ENCODE results near the gene CD209. TPM values are rescaled to one million over a fixed set of nuclear protein-coding genes. Genes with fewer than 3 reads are reported as not detected.

CD209 gene
- total and polyA plus RNA-seq, 2 experiments from 2014 or later = not detected

GRCh38 chr19:7729211-7729610 lies 18.1 kb downstream of the CD209 start:
- H3K9me2 ChIP-seq (replicated peaks; ENCODE audit: insufficient read depth) = no peaks in the 10 kb centered on the region
- H3K36me3 ChIP-seq (replicated peaks; ENCODE audit: insufficient read depth, low read depth) = no peaks in the 10 kb centered on the region
- WGBS (ENCODE audit: low lambda C conversion rate, missing lambda C conversion rate) = 40% methylated on average over 15 of the region's 16 CpGs
- no peak overlapping the region for H3K4me3 ChIP-seq
- H3K4me2 ChIP-seq = no peak overlapping the region
- DNase-seq (ENCODE audit: low spot score) = no peak
- no peak overlapping the region for H2AFZ ChIP-seq
- no peak overlapping the region for H3K27ac ChIP-seq
- H3K4me1 ChIP-seq (ENCODE audit: insufficient read depth) = no peaks in the 10 kb centered on the region
- no peaks in the 10 kb centered on the region for H3K79me2 ChIP-seq
- H3K27me3 ChIP-seq = peaks cover 51% of the 10 kb centered on the region
- H4K20me1 ChIP-seq (ENCODE audit: insufficient read depth, poor library complexity, severe bottlenecking) = no peaks in the 10 kb centered on the region
- TF ChIP-seq EZH2phosphoT487 (IDR thresholded peaks at IDR 0.05; ENCODE audit: low read depth, severe bottlenecking, unreplicated experiment) (no peak), EZH2 (IDR thresholded peaks at IDR 0.05; ENCODE audit: borderline replicate concordance) (no peak), CTCF (IDR thresholded peaks at IDR 0.05; ENCODE audit: poor library complexity) (no peak)
- no peaks in the 10 kb centered on the region for H3K9me3 ChIP-seq (ENCODE audit: low read depth)

GRCh38 chr19:7725791-7726190 lies 21.5 kb downstream of the CD209 start:
- Histone ChIP-seq H3K27me3 (peaks cover 37% of the 10 kb centered on the region), H3K4me2 (no peak overlapping the region), H3K9me2 (replicated peaks; ENCODE audit: insufficient read depth) (no peaks in the 10 kb centered on the region), H3K27ac (no peak overlapping the region), H3K36me3 (replicated peaks; ENCODE audit: insufficient read depth, low read depth) (no peaks in the 10 kb centered on the region), H3K9me3 (ENCODE audit: low read depth) (no peaks in the 10 kb centered on the region), H3K79me2 (no peaks in the 10 kb centered on the region), H2AFZ (no peak overlapping the region), H3K4me3 (no peak overlapping the region), H3K4me1 (ENCODE audit: insufficient read depth) (no peaks in the 10 kb centered on the region), H4K20me1 (ENCODE audit: insufficient read depth, poor library complexity, severe bottlenecking) (no peaks in the 10 kb centered on the region)
- no peak for DNase-seq (ENCODE audit: low spot score)
- no peak for TF ChIP-seq EZH2 (IDR thresholded peaks at IDR 0.05; ENCODE audit: borderline replicate concordance)
- no peak for TF ChIP-seq CTCF (IDR thresholded peaks at IDR 0.05; ENCODE audit: poor library complexity)
- TF ChIP-seq EZH2phosphoT487 (IDR thresholded peaks at IDR 0.05; ENCODE audit: low read depth, severe bottlenecking, unreplicated experiment) = no peak
- WGBS (ENCODE audit: low lambda C conversion rate, missing lambda C conversion rate) = 65% methylated on average over 2 of the region's 2 CpGs

GRCh38 chr19:7722231-7722651 lies 25.1 kb downstream of the CD209 start:
- H3K4me1 ChIP-seq (ENCODE audit: insufficient read depth) = no peaks in the 10 kb centered on the region
- 66% methylated on average over 5 of the region's 5 CpGs for WGBS (ENCODE audit: low lambda C conversion rate, missing lambda C conversion rate)
- no peak overlapping the region for H3K4me3 ChIP-seq
- no peak for DNase-seq (ENCODE audit: low spot score)
- no peaks in the 10 kb centered on the region for H3K9me2 ChIP-seq (replicated peaks; ENCODE audit: insufficient read depth)
- no peaks in the 10 kb centered on the region for H4K20me1 ChIP-seq (ENCODE audit: insufficient read depth, poor library complexity, severe bottlenecking)
- H3K27ac ChIP-seq = no peak overlapping the region
- no peak overlapping the region for H2AFZ ChIP-seq
- H3K4me2 ChIP-seq = no peak overlapping the region
- TF ChIP-seq CTCF (IDR thresholded peaks at IDR 0.05; ENCODE audit: poor library complexity) (no peak), EZH2phosphoT487 (IDR thresholded peaks at IDR 0.05; ENCODE audit: low read depth, severe bottlenecking, unreplicated experiment) (no peak), EZH2 (IDR thresholded peaks at IDR 0.05; ENCODE audit: borderline replicate concordance) (no peak)
- peaks cover 3% of the 10 kb centered on the region for H3K27me3 ChIP-seq
- H3K9me3 ChIP-seq (ENCODE audit: low read depth) = no peaks in the 10 kb centered on the region
- no peaks in the 10 kb centered on the region for H3K36me3 ChIP-seq (replicated peaks; ENCODE audit: insufficient read depth, low read depth)
- H3K79me2 ChIP-seq = no peaks in the 10 kb centered on the region

- H3K4me1 ChIP-seq (ENCODE audit: insufficient read depth) = no peaks in the 10 kb centered on the region
- H3K27me3 ChIP-seq = peaks cover 3% of the 10 kb centered on the region
- no peaks in the 10 kb centered on the region for H3K9me2 ChIP-seq (replicated peaks; ENCODE audit: insufficient read depth)
- TF ChIP-seq CTCF (IDR thresholded peaks at IDR 0.05; ENCODE audit: poor library complexity) = no peak
- no peak for TF ChIP-seq EZH2phosphoT487 (IDR thresholded peaks at IDR 0.05; ENCODE audit: low read depth, severe bottlenecking, unreplicated experiment)
- TF ChIP-seq EZH2 (IDR thresholded peaks at IDR 0.05; ENCODE audit: borderline replicate concordance) = no peak
- H3K79me2 ChIP-seq = no peaks in the 10 kb centered on the region
- no peaks in the 10 kb centered on the region for H4K20me1 ChIP-seq (ENCODE audit: insufficient read depth, poor library complexity, severe bottlenecking)
- H3K27ac ChIP-seq = no peak overlapping the region
- 81% methylated on average over 6 of the region's 6 CpGs for WGBS (ENCODE audit: low lambda C conversion rate, missing lambda C conversion rate)
- DNase-seq (ENCODE audit: low spot score) = no peak
- H3K36me3 ChIP-seq (replicated peaks; ENCODE audit: insufficient read depth, low read depth) = no peaks in the 10 kb centered on the region
- H2AFZ ChIP-seq = no peak overlapping the region
- H3K4me2 ChIP-seq = no peak overlapping the region
- no peak overlapping the region for H3K4me3 ChIP-seq
- no peaks in the 10 kb centered on the region for H3K9me3 ChIP-seq (ENCODE audit: low read depth)
These were observed 27.0 kb downstream of the CD209 start for GRCh38 chr19:7720351-7720750.

Data from hepatocyte (in vitro differentiated cells).